Fibroblast of mammary gland (primary cell): ENCODE data around the gene PHTF2.

Experiments used
- DNase-seq: peaks from one replicate; pipeline ENCODE4 v3.0.0-alpha.2; 2010; ENCODE audit warnings: low read depth
- H3K4me3 ChIP-seq: 2 replicates; pipeline ENCODE4 v1.5.1; 2011; ENCODE audit warnings: low read depth, mild to moderate bottlenecking, low read length, moderate library complexity; ENCODE audit not compliant: control insufficient read depth
- TF ChIP-seq, protein P1 (sequence below): conservative IDR thresholded peaks from 2 replicates; pipeline ENCODE4 v1.5.1; 2011; ENCODE audit warnings: low read depth, low read length, inconsistent platforms; ENCODE audit not compliant: control insufficient read depth, insufficient read depth

Gene PHTF2

DNA sequence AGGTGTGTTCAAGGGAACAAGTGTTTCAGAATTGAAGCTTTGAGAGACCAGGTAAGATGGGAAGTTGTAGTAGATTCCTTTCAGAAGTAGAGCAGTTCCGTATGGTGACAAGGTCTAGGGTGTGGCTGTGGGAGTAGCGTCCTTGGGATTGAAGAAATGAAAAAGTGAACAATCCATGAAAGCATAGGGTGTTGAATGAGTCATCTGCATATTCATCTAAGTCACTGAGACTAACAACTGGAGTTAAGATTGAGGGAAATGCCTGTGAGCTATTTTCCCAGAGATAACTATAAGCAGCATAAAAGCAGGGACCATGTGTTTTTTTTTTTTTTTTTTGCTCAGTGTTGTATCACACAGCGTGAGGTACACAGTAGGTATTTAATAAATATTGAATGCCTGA, 134.8 kb downstream of the PHTF2 start:
- H3K4me3 ChIP-seq: no peak overlapping the region
- DNase-seq: peak; percentile 54
- TF ChIP-seq, protein P1, sequence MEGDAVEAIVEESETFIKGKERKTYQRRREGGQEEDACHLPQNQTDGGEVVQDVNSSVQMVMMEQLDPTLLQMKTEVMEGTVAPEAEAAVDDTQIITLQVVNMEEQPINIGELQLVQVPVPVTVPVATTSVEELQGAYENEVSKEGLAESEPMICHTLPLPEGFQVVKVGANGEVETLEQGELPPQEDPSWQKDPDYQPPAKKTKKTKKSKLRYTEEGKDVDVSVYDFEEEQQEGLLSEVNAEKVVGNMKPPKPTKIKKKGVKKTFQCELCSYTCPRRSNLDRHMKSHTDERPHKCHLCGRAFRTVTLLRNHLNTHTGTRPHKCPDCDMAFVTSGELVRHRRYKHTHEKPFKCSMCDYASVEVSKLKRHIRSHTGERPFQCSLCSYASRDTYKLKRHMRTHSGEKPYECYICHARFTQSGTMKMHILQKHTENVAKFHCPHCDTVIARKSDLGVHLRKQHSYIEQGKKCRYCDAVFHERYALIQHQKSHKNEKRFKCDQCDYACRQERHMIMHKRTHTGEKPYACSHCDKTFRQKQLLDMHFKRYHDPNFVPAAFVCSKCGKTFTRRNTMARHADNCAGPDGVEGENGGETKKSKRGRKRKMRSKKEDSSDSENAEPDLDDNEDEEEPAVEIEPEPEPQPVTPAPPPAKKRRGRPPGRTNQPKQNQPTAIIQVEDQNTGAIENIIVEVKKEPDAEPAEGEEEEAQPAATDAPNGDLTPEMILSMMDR: no peak

DNA sequence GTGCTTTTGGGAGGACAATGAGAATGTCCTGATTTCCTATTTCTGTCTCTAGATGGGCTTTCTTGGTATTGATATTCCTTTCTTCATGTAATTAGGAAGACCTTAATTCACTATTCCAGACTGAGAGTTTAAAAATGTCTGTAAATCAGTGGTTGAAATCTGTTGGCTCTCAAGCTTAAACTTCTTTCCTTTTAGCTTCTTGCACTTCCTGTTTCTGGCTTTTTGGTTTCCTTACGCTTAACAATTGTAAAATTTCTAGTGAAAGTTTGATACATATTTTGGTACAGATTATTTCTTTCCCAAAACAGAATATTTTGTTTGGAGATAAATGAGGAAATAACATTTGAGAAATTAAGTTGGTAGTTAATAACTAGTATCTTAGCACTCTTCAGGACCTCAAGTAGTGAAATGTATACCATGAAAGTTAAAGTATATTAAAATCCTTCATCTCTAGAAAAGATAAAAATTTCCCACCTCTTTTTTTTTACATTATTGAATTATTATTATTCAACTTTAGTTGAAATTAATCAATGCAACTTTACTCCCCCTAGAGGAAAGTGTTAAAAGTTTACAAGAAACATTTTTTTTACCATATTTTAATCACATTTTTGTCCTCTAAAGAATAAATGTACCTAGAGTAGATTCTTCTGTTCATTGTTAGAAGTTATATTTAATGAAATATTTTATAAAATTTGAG, 137.2 kb downstream of the PHTF2 start:
- peak; percentile 7 for DNase-seq
- TF ChIP-seq, protein P1: peak; percentile 31
- no peak overlapping the region for H3K4me3 ChIP-seq

DNA sequence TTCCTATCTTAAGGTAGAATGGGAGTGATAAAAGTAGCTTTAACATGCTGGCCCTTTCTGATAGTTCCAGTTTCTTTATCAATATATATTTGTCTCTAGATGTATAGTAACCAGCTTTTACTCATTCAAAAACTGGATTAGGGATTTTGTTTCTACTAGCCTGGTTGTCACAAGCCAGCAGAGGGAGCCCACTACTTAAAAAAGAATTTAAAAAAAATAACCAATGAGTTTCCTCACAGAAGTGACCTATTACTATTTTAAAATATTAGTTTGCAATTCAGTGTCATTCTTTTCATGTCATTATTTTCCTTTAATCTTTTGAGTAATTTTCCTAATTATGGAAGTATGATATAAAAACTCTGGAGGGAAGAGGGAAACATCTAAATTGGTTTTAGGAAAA, 142.1 kb downstream of the PHTF2 start:
- peak; percentile 46 for DNase-seq
- H3K4me3 ChIP-seq: no peak overlapping the region
- TF ChIP-seq, protein P1: peak; percentile 61

DNA sequence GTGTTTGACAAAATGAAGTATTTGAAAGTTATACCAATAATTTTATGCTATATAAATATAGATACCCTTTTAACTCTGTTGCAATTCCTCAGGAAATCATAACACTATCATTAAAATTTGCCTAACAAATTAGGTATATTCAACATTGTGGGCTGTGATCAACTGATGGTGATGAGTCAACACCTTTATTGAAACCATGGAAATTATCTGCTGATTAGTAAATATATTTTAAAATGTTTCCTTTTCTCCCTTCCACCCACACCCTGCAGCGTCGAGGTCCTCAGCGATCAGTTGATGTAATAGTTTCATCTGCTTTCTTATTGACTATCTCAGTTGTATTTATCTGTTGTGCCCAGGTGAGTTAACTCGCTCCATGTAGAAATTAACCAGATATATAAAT, 143.9 kb downstream of the PHTF2 start:
- TF ChIP-seq, protein P1: no peak
- no peak for DNase-seq

DNA sequence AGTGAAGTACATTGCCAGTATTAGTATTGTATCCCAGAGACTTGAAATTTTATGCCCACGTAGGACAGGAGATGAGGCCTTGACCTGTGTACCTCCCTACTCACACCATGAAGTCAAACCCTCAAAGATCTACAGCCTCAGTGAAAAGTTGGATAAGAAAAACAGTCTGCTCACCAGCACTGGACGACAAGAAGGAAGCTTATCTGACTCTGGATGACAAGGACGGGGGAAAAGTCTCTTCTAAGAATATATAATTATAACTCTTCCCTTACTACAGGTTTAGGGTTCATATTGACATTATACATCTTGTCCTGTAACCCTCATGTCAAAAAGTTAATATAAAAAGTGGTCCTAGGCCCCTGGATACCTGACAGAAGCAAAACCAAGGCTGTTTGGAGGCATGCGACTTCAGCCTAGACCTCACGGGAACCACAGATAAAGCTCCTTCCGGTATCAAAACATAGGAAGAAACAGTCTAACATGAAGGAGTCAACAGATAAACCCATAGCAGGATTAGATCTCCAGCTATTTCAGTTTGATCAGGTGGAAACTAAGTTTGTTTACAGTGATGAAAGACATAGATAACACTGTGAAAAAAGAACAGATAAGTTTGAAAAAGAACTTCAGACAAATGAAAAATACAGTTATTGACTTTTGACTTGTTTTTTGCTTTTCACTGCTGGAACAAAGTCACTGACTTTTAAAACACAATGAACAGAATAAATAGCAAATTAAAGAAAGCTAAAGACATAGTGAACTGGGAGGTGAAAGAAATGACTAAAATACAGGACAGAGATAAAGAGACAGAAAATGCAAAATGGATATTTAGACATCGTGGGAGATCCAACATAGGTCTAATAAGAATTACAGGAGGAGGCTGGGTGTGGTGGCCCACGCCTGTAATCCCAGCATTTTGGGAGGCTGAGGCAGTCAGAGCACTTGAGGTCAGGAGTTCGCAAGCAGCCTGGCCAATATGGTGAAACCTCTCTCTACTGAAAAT, 145.9 kb downstream of the PHTF2 start:
- DNase-seq: no peak
- TF ChIP-seq, protein P1: no peak
- no peak overlapping the region for H3K4me3 ChIP-seq

More for the DNA sequence above, 143.9 kb downstream of the PHTF2 start:
- H3K4me3 ChIP-seq: no peak overlapping the region

DNA sequence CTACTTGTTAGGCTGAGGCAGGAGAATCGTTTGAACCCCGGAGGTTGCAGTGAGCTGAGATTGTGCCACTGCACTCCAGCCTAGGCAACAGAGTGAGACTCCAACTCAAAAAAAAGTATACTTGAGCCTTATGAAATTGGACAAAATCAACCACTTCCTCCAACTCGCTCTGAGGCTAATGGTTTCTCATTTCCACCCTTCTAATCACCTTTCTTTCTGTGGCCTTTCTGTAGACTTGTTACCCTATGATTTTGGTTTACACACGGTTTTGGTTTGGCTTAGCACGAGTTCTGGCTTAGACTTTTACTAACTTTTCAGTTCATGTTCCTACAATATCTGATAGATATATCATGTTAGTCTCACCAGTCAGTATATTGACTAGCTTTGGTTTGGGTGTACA, 152.0 kb downstream of the PHTF2 start:
- no peak for DNase-seq
- no peak overlapping the region for H3K4me3 ChIP-seq
- TF ChIP-seq, protein P1: no peak
